HG03280 (cell line): ENCODE measurements around the gene CHDH.

Source experiments
- ATAC-seq: cut with Tn5 transposase; IDR thresholded peaks from one replicate; pipeline ENCODE4 v1.9.1; 2021; ENCODE audit warnings: mild to moderate bottlenecking, moderate library complexity; ENCODE audit not compliant: unreplicated experiment

The CHDH gene

DNA sequence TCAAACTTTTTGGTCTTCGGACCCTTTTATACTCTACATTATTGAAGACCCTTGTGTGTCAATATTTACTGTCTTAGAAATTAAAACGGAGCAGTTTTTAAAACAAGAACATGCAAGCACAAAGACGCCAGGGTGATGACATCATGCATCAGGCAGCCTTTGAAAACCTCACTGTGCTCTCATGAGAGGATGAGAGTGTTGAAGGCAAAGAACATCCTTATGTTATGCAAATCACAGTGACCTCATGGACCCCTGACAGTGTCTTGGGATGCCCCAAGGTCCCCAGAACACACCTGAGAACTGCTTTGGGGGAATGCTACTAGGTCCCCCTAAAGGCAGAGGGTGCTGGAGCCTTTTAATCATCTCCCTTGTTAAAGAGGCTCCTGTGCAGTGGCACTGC, 51.6 kb downstream of the CHDH start:
- ATAC-seq, result no peak

DNA sequence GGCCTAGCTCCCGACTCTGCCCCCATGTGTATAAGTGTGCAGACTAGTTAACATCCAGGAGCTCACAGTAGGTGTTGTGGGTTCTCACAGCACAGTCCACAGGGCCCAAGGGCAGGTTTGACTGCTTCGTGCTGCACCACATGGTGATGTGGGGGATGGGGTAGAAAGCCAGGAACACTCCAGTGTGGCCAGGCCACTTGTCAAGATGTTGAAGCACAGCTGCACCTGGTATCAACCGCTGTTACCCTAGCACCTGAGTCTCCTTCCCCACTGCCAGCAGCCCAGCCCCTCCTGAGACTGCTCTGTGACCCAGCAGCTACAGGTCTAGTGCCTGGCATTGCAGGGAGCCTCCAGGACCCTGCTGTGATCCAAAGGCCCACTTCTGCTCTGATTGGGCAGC, 53.4 kb downstream of the CHDH start:
- no peak for ATAC-seq

DNA sequence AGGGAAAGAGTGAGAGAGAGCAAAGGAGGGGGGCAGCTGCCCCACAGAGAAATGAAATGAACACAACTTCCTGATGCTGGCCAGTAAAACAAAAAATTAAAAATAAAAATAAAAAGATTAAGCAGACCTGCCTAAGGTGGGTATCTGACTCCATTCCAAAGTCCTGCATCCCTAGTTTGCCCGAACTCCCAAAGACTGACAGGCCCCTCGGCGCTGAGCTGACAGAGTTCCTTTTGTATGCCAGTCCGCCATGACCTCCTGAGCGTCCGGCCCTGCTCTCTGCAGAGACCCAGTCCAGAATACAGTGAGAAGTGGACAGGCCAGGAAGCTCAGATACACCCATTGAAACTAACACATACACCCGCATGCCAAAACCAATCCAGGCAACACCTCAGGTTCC, 54.9 kb downstream of the CHDH start:
- no peak for ATAC-seq

DNA sequence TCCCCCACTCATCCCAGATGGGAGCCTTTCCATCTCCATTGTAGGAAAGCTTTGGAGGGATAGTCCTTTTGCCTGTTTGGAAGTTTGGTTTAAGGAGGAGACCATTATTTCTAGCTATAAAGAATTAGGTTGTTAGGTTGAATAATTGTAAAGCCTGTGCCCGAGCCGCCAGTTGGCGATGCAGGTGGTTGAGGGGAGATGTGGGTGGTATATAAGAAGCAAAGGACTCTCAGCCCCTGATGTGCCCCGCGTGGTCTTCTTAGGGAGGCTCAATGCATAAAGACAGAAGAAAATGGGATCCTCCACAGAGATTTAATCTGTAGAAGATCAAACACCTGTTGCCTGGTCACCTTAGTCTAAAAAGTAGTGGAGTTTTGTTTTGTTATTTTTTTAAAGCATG, 55.7 kb downstream of the CHDH start:
- ATAC-seq, result no peak

DNA sequence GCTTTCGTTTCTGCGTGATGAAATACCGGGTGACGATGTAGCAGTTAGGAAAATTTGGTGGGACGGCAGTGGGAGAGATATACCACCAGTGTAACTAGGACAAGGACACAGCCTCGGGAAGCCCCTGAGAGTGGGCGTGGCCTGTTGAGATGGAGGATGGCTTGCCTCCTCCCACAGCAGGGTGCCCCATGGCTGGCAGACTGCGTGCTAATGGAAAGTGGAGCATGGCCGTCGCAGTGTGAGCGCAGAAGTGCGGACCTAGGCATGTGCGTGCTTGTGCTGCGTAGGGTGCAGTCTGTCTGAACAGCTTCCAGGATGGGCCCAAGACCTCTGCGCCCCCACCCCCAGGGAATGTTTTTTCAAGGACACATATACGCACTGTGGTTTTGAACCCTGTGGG, 56.8 kb downstream of the CHDH start:
- no peak for ATAC-seq

DNA sequence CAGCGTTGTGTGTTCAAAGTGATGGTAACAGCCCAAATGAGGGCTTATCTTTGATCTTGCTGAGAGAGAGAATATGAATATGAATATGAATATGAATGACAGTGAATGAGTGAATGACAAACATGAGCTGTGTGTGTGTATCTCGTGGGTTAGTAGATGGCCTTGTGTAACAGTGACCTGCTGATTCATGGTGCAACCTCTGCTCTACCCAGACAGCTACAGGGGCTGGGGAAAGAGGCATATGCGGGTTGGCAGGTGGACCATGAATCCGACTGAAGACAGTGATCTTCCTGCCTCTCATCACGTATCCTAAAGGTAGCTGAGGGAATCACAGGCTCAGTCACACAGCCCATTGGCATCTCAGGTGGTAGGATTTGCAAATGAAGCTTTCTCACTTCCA, 58.2 kb downstream of the CHDH start:
- no peak for ATAC-seq

DNA sequence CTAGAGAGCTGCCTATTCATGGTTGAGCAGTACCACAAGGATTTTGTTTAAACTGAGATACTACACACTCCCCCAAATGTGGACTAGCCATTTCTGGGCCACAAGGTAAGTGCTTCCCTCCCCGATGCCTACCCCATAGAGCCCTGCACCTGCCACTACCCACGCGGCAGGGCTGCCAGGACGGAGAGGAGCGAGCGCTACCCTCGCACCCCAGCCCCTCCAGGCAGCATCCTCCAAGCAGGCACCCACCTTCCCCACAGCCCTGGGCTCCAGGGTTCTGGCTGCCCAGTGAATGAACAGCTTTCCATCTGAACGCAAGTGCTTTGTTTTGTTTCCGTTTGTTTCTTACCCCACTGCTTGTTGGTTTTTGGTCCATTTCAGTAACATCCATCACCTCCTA, 59.2 kb downstream of the CHDH start:
- no peak for ATAC-seq

DNA sequence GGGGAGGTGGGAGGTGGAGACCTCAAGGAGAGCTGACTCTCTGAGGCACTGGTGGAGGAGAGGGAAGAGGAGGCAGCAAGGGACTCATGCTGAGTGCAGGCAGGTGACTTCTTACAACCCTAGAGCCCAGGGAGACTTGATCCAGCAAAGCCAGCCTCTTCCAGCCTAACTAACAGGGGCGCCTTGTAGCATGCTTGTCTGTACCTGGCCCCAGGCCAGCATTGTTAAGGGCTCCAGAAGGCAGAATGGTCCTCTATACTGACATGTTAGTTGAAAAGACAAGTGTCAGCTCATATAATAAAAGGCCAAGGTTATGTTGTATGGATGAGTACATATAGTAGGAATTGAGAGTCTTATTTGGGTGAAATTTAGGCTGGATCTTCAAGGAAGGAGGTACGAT, 65.4 kb downstream of the CHDH start:
- no peak for ATAC-seq

DNA sequence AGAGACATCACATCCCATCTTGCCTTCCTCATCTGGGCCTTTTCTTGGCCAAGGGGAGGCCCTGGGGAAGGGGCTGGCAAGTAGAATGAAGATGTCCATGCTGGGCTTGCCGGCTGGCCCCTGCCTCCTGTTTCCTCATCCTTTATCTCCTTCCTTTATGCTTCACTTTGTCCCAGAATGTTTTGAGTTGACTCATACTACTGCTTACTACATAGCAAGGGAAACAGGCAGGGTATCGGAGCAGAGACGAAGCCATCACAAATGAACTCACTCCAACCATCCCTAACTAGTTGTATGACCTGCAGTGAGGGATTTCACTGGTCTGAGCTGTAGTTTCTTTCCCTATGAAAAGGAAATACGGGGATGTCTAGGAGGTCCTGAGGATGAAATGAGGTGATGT, 66.0 kb downstream of the CHDH start:
- no peak for ATAC-seq

DNA sequence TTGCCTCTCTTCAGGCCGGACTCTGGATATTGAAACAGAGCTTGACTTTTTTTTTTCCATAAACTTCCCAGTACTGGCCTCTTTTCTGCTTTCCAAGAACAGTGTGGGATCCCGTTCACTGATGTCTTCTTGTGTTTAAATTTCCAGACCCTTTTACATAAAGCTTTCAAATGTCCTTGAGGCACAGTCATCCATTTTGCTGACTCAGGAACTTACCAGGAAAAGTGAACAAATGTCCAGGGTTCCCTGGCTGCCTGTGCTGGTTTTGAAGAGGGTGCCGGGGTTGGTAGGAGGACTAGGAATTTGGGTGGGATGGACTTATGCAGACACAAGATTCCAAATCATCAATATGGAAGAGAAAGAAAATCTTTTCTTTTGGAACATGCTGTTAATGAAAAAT, 68.1 kb downstream of the CHDH start:
- ATAC-seq, result no peak

DNA sequence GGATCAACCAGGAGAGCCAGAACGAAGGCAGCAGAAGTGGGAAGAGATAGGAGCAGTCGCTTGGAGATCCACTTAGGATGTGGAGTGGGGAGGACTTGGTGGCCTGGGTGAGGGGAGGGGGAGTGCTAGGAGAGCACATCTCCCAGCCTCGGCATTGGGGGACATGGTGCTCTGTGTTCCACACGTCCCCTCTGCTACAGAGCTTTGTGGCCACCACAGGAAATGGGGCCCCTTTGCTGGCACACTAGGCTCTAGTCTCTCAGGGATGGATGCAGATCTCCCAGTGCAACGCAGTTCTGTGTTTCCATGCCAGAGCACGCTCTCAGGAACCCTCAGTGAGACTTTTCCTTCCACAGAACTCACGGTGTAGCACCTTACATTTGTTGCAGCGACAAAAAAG, 68.8 kb downstream of the CHDH start:
- ATAC-seq, result no peak

DNA sequence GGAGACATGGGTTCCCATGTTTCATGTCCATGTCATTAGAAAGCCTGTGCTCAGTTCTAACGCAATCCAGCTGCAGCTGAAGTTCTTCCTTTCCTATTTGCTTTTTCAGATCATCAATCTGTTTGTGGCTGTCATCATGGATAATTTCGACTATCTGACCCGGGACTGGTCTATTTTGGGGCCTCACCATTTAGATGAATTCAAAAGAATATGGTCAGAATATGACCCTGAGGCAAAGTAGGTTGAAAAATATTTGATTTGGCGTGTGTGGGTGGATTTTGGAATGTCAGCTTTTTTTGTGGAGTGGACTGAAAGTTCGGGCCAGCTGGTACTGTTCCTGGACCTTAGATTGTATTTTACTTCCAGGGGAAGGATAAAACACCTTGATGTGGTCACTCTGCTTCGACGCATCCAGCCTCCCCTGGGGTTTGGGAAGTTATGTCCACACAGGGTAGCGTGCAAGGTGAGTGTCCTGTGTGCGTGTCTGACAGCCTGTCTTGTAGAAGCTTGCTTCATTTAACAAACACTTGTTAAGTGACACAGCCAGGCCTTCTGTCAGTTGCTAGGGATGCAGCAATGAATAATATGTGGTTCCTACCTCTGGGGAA, 69.6 kb downstream of the CHDH start:
- ATAC-seq, result no peak

DNA sequence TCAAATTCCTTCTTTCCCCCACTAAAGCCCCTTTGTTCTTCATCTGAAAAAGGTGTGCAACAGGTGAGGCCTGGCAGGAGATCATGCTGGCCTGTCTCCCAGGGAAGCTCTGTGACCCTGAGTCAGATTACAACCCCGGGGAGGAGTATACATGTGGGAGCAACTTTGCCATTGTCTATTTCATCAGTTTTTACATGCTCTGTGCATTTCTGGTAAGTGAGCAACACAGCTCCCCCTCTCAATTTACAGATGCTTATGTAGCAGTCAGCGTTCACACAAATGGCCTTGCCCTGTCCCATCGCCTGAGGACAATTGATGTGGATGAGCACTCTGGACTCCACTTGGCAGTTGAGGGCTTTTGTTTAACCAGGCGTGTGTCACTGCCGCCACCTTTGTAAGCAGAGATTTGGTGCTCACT, 70.4 kb downstream of the CHDH start:
- ATAC-seq, result no peak

DNA sequence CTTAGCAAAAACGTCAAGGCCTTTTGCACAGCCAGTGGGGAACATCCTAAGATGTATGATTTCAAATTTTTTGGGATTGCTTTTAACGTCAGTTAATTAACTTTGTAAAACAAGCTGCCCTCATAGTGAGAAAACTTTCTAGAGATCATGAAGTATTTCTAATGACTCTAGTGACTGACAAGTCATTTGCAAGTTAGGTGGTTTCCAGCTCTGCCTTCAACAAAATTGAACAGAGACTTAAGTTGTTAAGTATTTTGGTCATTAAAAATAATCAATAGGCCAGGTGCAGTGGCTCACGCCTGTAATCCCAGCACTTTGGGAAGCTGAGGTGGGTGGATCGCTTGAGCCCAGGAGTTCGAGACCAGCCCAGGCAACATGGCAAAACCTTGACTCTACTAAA, 71.2 kb downstream of the CHDH start:
- no peak for ATAC-seq

DNA sequence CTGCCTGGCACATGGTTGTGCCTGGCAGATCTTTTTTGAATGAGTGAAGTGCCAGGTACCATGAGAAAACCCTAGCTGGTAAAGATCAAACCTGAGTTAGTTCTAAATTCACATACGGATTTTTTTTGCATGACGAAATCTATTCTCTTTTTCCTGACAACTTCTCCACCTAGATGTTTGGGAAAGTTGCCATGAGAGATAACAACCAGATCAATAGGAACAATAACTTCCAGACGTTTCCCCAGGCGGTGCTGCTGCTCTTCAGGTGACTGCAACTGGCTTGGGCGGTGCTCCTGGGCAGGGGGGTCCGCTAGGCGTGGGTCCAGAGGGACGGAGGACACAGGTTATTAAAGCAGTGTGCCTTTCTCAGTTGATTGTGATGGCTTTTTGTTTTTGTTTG, 71.8 kb downstream of the CHDH start:
- ATAC-seq, result no peak

DNA sequence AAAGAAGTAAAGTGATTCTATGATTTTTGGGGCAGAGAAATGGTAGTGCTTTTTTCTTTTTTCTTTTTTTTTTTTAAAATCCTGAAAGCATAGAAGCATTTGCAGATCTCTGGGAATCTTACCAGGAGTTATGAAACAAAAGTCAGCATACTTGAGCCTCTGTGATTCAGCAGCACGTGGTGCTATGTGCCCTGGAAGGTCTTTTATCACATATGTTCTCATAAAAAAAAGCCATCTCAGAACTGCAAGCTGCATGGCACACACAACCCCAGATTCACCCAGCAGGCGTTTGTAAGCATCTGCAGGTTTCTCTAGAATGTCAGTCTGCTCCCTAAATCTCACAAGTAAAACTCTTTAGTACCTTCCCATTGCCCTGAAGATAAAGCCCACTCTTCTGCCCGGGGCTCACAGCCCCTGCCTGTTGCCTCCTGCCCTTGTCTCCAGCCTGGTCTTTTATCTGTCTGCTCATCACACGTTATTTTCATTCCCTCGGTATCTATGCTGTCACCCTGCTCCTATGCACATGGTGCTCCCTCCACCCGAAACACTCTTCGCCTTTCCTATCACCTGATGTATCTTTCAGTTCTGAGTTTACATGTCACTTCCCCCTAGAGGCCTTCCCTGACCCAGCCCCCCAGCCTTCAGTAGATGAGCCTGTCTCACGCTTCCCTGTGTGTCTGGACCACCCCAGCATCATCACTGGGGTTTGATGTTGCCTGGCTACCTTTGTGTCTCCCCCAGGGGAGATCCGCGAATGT, 72.4 kb downstream of the CHDH start:
- peak; percentile 71 for ATAC-seq

DNA sequence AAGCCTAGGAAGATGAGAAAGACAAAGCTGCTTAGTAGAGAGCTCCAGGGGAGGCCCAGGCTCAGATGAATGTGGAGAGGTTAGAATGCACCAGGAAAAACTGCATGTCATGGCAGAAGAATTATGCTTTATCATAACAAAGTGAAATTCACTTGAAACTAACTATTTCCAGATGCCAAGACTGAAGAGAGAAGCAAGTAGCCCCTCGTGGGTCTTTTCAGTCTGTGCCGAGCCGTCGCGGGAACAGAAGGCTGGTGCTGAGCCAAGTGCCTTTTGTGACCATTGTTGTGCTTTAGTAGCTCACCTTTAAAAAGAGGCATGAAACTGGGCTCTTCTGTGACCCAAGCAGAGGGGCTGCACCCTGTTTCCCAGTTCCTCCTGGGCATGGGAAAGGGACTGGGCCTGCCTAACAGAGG, 73.2 kb downstream of the CHDH start:
- no peak for ATAC-seq

DNA sequence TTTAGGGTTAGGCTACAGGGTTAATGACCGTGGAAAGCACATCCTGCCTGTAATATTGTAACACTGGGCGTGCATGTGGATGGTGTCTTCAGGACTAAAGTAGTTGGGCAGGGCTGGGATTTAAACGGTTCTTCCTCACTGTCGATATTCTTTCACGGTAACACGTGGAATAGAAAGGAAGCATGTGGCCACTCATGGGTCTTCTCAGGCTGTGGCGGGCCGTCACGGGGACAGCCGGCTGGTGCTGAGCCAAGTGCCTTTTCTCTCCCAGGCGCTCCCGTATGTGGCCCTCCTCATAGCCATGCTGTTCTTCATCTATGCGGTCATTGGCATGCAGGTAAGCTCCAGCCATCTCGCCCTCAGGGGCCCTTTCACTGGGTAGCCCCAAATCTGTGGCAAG, 73.7 kb downstream of the CHDH start:
- ATAC-seq, result no peak

DNA sequence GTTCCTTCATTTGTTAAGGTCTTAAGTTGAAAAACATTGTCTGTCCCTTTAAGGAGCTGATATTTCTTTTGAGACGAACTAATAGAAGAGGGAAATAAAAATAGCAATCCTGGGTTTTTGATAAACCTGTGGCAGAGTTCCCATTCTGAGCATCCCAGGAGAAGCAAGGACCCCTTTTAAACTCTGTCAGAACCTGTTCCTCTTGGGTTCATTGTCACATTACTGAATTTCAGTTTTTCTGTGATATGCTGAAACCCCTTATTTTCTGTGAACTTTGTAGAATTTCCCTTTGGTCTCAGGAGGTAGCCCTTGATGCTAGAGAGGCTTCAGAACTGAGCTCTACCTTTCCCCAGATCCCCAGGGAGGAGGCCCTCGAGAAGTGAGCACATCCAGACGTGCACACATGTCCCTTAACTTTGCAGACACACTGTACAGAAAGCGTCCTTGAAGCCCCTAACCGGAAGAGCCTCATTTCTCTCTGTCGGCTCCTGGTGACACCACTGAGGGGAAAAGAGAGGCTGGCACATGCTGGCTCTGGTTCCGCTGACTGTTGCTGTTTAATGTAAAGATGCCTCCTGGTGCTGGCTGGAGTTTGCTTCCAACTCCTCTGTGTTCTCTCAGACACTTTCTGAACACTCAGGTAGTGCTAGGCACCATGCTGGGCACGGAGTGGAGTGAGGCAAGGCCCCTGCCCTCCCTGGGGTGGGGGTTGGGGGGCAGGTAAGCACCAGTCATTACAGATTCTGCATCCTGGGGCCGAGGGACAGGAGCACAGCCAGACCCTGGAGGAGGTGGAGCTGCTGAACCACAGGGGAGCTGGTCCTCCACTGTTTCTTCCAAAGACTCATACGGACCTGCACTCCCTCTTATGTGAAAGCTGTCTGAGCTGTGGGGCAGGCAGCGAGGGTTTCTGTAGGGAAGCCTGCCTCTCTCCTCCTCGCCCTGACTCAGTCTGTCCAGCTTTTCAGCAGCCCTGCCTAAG, 77.5 kb downstream of the CHDH start:
- no peak for ATAC-seq

DNA sequence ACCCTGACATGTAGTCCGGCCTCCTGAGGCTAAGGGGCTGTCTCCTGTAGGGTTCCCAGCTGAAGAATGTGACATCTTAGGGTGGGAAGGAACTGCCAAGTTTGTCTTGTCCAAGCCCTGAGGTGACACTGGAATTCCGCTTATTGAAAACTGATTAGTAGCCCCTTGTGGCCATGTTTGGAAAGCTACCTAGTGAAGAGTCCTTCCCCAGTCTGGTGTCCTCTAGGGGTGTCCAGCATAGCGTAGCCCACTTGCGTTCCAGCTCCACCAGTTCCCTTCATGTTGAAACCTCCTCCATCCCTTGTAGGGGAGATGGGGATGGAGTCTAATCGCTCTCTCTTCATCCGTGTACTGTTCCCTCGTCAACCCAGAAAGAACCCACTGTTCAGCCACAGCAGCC, 79.5 kb downstream of the CHDH start:
- no peak for ATAC-seq

DNA sequence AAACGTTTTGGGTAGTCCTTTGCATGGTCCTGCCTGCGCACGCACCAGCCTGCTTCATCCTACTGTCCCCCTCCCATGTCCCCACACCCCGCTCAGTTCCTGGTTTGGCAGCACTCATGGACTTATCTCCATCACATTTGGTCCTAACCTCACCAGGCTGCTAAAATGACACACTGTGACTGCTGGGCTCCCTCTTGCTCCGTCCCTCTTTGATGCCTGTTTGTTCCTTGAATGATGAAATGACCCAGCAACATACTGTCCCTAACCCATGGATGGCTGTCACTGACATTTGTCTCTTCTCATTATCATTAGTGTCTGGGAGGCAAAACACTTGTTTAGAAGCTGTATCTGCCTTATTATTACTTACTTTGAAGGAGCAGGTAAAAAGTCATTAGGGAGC, 80.5 kb downstream of the CHDH start:
- ATAC-seq, result no peak
